ENCODE data around the gene SDSL. TPM values are rescaled to one million over a fixed set of nuclear protein-coding genes. Genes with fewer than 3 reads are reported as not detected.

Gene SDSL
- total and polyA plus RNA-seq, 2 of the 13 experiments (the other 11 are each of a cell fraction or from before 2014, with no cell fraction given) = 1.2 to 1.7 TPM

DNA sequence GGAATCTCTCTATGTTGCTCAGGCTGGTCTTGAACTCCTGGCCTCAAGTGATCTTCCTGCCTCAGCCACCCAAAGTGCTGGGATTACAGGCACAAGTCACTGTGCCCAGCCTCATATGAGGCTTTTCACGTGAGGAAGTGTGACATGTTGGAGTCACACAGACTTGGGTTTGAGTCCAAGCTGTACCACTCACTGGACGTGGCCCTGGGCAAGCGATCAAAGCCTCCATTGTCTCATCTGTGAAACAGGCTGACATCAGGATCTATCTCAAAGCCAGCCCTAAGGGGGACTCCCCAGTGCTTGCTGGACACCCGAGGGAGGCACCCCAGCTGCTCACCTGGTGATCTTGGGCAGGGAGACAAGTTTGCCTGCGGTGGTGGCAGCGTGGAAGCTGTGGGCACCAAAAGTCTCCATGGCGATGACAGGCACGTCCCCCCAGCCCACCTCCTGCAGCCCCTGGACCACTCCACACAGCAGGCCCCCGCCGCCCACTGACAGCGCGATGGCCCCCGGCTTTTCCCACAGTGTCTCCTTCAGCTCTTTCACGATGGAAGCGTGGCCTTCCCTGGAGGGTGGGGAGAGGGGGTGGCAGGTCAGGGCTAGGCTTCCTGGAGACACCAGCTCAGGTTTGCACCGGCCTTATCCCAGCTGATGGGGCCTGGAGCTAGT is 25.2 kb upstream of the SDSL start:
- CTCF ChIA-PET (ENCODE audit: low intra/inter-chr PET ratio, low total read pairs) = no interaction called here
- no TSS peak for BruUV-seq (replicated peaks)
- Histone ChIP-seq H2AFZ (ENCODE audit: low read length) (no peak overlapping the region), H3K4me3 (replicated peaks in 1 of 3; ENCODE audit: insufficient read depth in 1 of 3, low read depth in 2 of 3, low read length in 3 of 3) (no peak overlapping the region), H3K9ac (ENCODE audit: insufficient read depth, low read depth, low read length) (no peak overlapping the region), H3K4me2 (ENCODE audit: low read depth, low read length) (no peak overlapping the region), H3K36me3 (replicated peaks in 1 of 2; ENCODE audit: control insufficient read depth in 1 of 2, insufficient read depth in 2 of 2, low read length in 2 of 2) (no peaks in the 10 kb centered on the region), H3K9me3 (ENCODE audit: low read length) (no peaks in the 10 kb centered on the region), H3K27me3 (ENCODE audit: control insufficient read depth in 1 of 2, insufficient read depth in 2 of 2, low read length in 2 of 2) (peaks cover 3% of the 10 kb centered on the region in 2 experiments; a peak in 1 of 5 replicates), H3K27ac (ENCODE audit: extremely low read length, insufficient read depth, low read length) (no peak overlapping the region), H3K79me2 (ENCODE audit: insufficient read depth, low read length) (no peaks in the 10 kb centered on the region), H3K4me1 (ENCODE audit: insufficient read depth, low read length) (0 out of 2 replicates have a peak, but pooled peaks cover 9% of the 10 kb centered on the region), H4K20me1 (ENCODE audit: insufficient read depth, low read length) (no peaks in the 10 kb centered on the region; the same call in 1 of the 2 replicates)
- WGBS (ENCODE audit: low lambda C conversion rate) = 0% methylated on average over 1 of the region's 16 CpGs
- no peak for FAIRE-seq
- POLR2A ChIA-PET = no interaction called here
- DNase-seq (ENCODE audit: low spot score) = no peak
- ATAC-seq = no peak
- in situ Hi-C loops (cut with HindIII; ENCODE audit: extremely low pct_ligation_motif_present, low pct_unique_long_range_greater_than_20kb) (no loop called here), intact Hi-C loops (cut with micrococcal nuclease; ENCODE audit: unreplicated experiment) (no loop called here)
- TF ChIP-seq, protein P1, sequence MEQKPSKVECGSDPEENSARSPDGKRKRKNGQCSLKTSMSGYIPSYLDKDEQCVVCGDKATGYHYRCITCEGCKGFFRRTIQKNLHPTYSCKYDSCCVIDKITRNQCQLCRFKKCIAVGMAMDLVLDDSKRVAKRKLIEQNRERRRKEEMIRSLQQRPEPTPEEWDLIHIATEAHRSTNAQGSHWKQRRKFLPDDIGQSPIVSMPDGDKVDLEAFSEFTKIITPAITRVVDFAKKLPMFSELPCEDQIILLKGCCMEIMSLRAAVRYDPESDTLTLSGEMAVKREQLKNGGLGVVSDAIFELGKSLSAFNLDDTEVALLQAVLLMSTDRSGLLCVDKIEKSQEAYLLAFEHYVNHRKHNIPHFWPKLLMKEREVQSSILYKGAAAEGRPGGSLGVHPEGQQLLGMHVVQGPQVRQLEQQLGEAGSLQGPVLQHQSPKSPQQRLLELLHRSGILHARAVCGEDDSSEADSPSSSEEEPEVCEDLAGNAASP (CRISPR knock-in tag; IDR thresholded peaks at IDR 0.05; ENCODE audit: borderline replicate concordance) = no peak
- TF ChIP-seq ZSCAN21 (CRISPR knock-in tag; IDR thresholded peaks at IDR 0.05; ENCODE audit: borderline replicate concordance) (no peak), SOX6 (IDR thresholded peaks at IDR 0.05) (no peak), SOX6 (CRISPR knock-in tag; IDR thresholded peaks at IDR 0.05) (no peak), SIN3A (IDR thresholded peaks at IDR 0.05; ENCODE audit: borderline replicate concordance, low read depth, low read length) (no peak), CBX2 (IDR thresholded peaks at IDR 0.05; ENCODE audit: low read depth, low read length) (no peak), CBX2 (CRISPR knock-in tag; IDR thresholded peaks at IDR 0.05; ENCODE audit: low read depth) (no peak), HOXD1 (CRISPR knock-in tag; IDR thresholded peaks at IDR 0.05) (no peak), ZZZ3 (CRISPR knock-in tag; IDR thresholded peaks at IDR 0.05; ENCODE audit: borderline replicate concordance) (no peak), ZNF615 (CRISPR knock-in tag; IDR thresholded peaks at IDR 0.05; ENCODE audit: borderline replicate concordance) (no peak), SYNCRIP (IDR thresholded peaks at IDR 0.05; ENCODE audit: insufficient read depth, low read depth, low read length) (no peak), E2F2 (CRISPR knock-in tag; IDR thresholded peaks at IDR 0.05; ENCODE audit: borderline replicate concordance) (no peak), ZNF646 (CRISPR knock-in tag; IDR thresholded peaks at IDR 0.05) (no peak), ZNF292 (CRISPR knock-in tag; IDR thresholded peaks at IDR 0.05; ENCODE audit: borderline replicate concordance, low read depth) (no peak), ZNF260 (CRISPR knock-in tag; IDR thresholded peaks at IDR 0.05; ENCODE audit: borderline replicate concordance, low read depth) (no peak), ZNF768 (CRISPR knock-in tag; IDR thresholded peaks at IDR 0.05) (no peak)
